GM19455 (cell line): ENCODE results near the gene EFR3B.
"Not testable (repeated sequence)": the region's sequence is repeated elsewhere in the genome, so short reads cannot be mapped to it uniquely, and the experiment has no call there.

Experiments used
- ATAC-seq: cut with Tn5 transposase; IDR thresholded peaks from one replicate; pipeline ENCODE4 v1.9.1; 2021; ENCODE audit not compliant: unreplicated experiment

The EFR3B gene

DNA sequence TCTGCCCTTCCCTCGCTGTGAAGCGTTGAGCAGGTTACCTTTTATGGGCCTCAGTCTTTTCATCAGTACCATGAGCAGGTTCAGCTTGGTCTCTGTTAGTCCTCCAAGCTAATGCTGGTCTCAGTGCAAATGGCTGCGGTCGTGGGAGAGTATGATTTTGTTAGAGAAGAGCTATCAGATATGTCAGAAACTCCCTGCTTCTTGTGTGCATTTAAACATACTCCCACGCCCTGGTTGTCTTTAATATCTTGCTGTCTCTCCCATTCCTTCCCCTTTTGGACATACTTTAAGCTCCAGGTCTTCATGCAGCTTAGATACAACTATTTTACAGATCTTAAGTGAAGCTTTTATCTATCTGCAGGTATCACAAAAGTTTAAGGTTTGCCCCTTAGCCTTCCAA is 62.9 kb downstream of the EFR3B start:
- ATAC-seq: no peak

- ATAC-seq: no peak
These were observed 63.6 kb downstream of the EFR3B start for GRCh38 chr2:25105336-25106085.

- ATAC-seq: no peak
These were observed 67.9 kb downstream of the EFR3B start for GRCh38 chr2:25109822-25110221.

DNA sequence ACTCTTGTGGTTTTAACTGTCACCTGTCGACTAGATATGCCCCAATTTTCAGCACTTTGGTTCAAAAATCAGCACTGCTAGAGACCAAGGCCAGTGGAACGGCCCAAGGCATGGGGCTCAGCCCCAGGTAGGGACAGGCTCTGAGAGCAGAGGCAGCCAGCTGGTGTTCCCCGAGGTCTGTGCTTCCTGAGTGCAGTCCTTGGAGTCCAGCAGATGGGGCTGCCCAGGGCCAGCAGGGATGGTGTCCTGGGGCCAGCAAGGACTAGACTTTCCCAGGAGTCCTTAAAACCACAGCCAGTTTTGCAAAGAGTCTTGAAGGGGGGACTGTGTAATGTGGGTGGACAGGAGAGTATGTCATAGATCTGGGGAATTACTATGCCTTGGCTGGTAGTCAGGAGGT is 70.2 kb downstream of the EFR3B start:
- ATAC-seq: no peak

DNA sequence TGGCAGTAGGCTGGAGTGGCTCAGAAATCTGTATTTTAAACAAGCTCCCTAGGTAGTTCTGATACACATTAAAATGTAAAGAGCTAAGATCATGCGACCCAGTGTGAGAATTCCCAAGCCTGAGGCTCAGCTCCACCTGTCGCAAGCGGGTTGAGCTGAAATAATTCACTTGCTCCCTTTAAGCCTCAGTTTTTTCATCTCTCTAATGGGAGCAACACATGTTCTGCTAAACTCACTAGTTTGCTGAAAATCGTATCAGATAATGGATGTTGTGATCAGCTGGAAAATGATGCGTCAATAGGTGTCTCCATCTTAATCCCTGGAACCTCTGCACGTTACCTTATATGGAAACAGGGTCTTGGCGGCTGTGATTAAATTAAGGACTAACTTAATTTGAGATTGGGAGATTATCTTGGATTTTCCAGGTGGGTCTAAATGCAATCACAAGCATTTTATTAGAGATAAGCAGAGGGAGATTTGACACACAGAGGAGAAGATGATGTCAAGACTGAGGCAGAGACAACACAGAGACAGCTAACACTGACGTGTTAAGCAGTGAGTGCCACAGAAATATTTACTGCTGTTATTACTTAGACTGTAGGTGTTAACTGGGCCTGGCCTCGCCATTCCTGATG is 73.5 kb downstream of the EFR3B start:
- no peak for ATAC-seq

GRCh38 chr2:25115902-25116301 is 74.0 kb downstream of the EFR3B start:
- no peak for ATAC-seq

- ATAC-seq: no peak
These were observed 75.1 kb downstream of the EFR3B start for GRCh38 chr2:25116956-25117355.

GRCh38 chr2:25119263-25119662 is 77.4 kb downstream of the EFR3B start:
- ATAC-seq: no peak

DNA sequence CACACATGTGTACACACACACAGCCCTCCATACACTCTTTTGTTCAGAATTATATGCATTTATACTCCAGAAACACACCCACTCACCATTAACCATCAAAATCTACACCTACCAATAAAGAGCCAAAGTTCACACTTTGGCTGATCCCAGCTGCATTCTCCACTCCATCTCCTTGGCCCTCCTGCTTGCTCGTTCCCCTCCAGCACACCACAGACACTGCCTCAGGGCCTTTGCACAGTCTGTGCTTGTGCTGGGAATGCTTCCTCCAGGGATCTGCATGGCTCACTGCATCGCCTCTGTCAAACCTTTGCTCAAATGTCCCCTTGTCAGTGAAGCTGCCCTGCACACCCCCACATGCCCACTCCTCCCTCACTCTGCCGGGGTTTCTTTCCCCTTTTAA is 80.5 kb downstream of the EFR3B start:
- ATAC-seq: no peak

- no peak for ATAC-seq
These were observed 81.8 kb downstream of the EFR3B start for GRCh38 chr2:25123682-25124081.

GRCh38 chr2:25125189-25125588 is 83.3 kb downstream of the EFR3B start:
- ATAC-seq: no peak

DNA sequence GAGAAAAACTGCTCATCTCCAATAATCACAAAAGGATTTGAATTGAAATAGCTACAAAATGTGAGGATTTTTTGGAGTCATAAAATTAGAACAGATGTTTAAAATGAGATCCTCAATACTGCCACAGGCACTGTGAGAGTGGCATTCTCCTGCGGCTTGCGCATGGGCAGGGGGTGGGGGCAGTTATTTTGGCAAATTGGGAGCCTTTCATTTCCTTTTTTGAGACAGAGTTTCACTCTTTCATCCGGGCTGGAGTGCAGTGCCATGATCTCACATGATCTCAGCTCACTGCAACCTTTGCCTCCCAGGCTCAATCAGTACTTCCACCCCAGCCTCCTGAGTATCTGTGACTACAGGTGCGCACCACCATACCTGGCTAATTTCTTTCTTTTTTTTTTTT is 84.1 kb downstream of the EFR3B start:
- ATAC-seq: no peak

- ATAC-seq: not testable (repeated sequence)
These were observed 85.2 kb downstream of the EFR3B start for GRCh38 chr2:25127071-25127470.

GRCh38 chr2:25127646-25128045 is 85.8 kb downstream of the EFR3B start:
- no peak for ATAC-seq

DNA sequence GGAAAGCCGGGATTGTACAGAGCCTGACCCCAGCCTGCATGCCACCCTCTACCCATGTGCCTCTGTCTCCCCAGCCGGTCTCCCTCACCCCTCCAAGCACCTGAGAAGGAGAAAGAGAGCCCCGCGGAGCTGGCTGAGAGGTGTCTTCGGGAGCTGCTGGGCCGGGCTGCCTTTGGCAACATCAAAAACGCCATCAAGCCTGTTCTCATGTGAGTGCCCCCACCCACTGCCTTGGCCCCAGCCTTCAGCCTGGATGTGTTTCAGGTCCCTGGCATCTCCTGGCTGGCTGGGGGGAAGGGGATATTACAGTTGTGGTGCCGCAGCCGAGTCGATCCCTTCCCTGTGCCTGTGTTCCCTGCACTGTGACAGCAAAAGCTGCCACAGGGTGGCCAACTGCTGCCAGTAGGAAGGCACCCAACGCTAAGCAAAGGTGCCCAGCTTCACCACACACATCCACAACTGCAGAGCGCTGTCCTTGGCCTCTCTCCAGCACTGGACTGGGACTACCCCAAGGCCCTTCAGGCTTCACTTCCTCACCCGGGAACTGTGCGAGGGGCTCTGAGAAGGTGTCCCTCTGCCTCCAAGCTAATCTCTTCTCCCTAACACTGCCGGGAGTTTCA is 88.1 kb downstream of the EFR3B start:
- no peak for ATAC-seq

- ATAC-seq: no peak
These were observed 89.3 kb downstream of the EFR3B start for GRCh38 chr2:25131253-25131566.

DNA sequence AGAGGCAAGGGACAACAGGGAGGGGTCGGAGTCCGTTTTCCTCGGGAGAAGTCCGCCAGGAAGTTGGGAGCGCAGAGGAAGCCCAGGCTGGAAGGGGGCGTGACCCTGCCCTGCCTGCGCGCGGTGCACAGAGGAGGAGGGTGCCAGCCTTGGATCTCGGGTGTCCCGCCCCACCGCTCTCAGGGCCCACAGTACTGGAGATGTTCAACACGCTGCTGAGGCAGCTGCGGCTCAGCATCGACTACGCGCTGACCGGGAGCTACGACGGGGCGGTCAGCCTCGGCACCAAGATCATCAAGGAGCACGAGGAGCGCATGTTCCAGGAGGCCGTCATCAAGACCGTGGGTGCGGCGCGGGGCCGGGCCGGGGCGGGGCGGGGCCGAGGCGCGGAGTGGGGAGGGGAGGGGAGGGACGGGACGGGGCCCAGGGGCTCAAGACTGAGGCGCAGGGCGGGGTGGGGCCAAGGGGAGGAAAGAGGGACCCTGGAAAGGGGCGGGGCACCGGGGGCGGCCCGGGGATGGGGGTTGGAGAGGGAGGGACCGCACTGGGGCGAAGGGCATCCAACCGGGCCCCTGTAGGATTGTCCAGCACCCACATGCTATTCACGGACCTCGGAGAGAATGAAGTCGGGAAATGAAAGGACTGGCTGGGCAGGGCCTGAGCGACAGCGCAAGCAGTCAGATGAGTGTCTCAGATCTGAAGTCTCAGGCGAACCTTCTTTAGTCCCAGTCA is 89.9 kb downstream of the EFR3B start:
- ATAC-seq: no peak

DNA sequence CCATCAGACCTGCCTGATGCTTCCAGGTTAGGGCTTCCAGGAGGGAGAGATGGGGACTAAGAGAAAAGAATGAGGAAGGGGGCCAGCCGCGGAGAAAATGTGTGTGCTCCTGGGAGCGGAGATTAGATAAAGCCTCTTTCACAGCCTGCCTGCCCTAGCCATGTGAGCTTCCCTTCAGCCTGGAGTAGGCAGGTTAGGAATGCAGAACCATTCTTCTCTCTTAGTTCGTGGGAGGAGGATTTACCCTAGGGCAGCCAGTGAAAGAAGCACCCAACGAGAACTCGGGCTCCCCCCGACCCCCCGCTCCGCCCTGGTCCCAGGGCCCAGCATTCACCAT is 90.4 kb downstream of the EFR3B start:
- no peak for ATAC-seq

DNA sequence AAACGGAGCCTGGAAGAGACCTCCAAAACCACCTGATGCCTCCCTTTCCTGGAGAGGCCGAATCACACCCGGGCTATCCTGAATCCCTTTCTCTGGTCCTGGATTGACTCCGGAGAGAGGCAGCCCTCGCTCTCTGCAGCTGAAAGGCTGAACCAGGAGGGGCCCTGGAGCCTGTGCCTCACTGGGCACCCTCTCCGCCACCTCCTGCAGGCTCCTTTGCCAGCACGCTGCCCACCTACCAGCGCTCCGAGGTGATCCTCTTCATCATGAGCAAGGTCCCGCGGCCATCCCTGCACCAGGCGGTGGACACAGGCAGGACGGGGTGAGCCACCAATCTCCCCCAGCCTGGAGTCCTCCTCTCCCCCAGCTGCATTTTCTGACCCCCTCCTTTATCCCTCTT is 90.8 kb downstream of the EFR3B start:
- ATAC-seq: no peak

DNA sequence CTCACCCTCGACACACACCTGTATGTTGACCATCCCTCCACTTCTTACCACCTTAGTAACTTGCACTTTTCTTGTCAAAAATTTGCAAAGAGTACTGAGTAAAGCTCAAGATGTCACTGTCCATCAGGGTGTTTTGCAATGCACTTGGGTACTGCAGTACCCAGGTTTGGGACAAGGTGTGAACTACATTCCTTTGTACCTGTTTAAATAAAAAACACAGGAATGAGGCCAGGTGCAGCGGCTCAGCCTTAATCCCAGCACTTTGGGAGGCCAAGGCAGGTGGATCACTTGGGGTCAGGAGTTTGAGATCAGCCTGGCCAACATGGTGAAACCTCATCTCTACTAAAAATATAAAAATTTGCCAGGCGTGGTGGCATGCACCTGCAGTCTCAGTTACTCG is 98.7 kb downstream of the EFR3B start:
- ATAC-seq: not testable (repeated sequence)

GRCh38 chr2:25141120-25141519 is 99.2 kb downstream of the EFR3B start:
- ATAC-seq: no peak

- no peak for ATAC-seq
These were observed 103.9 kb downstream of the EFR3B start for GRCh38 chr2:25145803-25146202.
